Activated T-cell treated with anti-CD3 and anti-CD28 coated beads, Interleukin-2, amount 50 U/mL, for 24 hours (primary cell): ENCODE measurements around the gene C17orf113.

Experiments used
- DNase-seq: peaks from one replicate; pipeline ENCODE4 v3.0.0-alpha.2; 2020
- H3K27ac Mint-ChIP-seq: 2 replicates; pipeline ENCODE4 v1.8.0; 2020; ENCODE audit warnings: mild to moderate bottlenecking, mixed read lengths
- H3K27me3 Mint-ChIP-seq: 2 replicates; pipeline ENCODE4 v1.8.0; 2020; ENCODE audit warnings: mixed read lengths
- H3K36me3 Mint-ChIP-seq: 2 replicates; pipeline ENCODE4 v1.8.0; 2020; ENCODE audit warnings: low read depth, mixed read lengths
- H3K4me1 Mint-ChIP-seq: 2 replicates; pipeline ENCODE4 v1.8.0; 2020; ENCODE audit warnings: low read depth, mixed read lengths
- H3K4me3 Mint-ChIP-seq: 2 replicates; pipeline ENCODE4 v1.8.0; 2020; ENCODE audit warnings: mild to moderate bottlenecking, moderate library complexity, mixed read lengths
- H3K9me3 Mint-ChIP-seq: 2 replicates; pipeline ENCODE4 v1.8.0; 2020; ENCODE audit warnings: mixed read lengths

Gene C17orf113

DNA sequence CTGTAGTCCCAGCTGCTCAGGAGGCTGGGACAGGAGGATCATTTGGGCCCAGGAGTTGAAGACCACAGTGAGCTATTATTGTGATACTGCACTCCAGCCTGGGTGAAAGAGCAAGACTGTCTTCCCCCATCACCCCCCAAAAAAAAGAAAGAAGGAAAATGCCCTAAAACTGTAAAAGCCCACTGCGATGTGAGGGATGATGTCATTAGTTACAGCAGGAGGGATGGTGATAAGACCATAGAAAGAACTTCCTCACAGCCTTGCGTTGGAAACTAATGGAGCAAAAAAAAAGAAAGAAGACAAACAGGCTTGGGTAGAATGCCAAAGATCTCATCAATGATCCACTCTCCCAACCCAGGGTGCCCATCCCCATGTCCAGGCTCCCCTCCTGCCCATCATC lies 29.1 kb upstream of the C17orf113 start:
- H3K9me3 Mint-ChIP-seq: no peaks in the 10 kb centered on the region
- H3K27ac Mint-ChIP-seq: no peak overlapping the region
- no peaks in the 10 kb centered on the region for H3K4me1 Mint-ChIP-seq

DNA sequence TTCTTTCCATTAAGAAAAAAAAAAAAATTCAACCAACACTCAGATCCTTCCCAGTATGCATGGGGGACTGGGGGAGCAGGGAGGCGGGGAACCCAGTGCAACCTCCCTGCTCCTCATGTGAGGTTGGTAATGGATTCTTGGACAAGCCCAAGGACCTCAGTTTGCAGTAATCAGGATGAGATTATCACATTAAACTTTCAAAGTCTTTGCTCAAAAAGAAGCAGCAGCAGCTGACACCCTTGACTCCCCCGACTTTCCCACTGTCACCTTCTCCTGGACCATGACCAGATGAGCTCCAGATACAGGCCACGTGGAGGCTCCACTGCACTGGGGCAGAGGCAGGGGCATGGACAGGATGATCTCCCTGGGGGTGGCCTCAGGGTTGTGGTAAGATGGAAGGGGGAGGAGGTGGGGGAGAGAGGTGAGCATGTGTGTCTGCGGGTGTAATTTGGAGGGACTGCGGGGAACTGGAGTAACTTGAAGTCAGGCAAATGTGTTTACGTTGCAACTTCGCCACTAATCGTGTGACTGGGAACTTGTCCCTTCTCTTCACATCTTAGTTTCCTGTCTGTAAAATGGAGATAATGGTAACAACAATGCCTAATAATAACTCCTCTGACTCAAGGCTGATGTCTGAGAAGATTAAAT lies 28.1 kb upstream of the C17orf113 start:
- no peak overlapping the region for H3K4me3 Mint-ChIP-seq
- no peaks in the 10 kb centered on the region for H3K36me3 Mint-ChIP-seq
- no peaks in the 10 kb centered on the region for H3K9me3 Mint-ChIP-seq
- H3K27ac Mint-ChIP-seq: no peak overlapping the region
- H3K4me1 Mint-ChIP-seq: no peaks in the 10 kb centered on the region
- peaks cover 10% of the 10 kb centered on the region for H3K27me3 Mint-ChIP-seq
- no peak for DNase-seq

More for the DNA sequence above, 29.1 kb upstream of the C17orf113 start:
- peaks cover 2% of the 10 kb centered on the region for H3K27me3 Mint-ChIP-seq
- H3K4me3 Mint-ChIP-seq: no peak overlapping the region
- H3K36me3 Mint-ChIP-seq: no peaks in the 10 kb centered on the region
- no peak for DNase-seq

DNA sequence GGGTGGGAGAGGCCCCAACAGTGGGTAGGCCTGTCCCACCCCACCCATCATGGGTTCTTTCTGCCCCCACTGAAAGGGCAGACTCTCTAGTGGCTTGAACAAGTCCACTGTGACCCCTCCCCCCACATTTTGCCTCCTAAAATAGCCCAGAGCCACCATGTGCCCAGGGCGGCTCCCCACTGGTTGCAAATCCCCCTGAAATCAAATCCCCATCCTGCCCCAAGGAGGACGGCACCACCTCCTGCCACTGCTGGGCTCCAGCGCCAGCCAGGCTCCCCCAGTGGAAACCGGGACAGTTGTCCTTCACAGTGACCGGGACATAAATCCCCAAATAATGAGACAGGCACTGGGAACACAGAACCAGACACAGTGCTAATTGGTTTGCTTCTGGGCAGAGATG lies 27.4 kb upstream of the C17orf113 start:
- H3K4me3 Mint-ChIP-seq: no peak overlapping the region
- no peak overlapping the region for H3K27ac Mint-ChIP-seq
- no peaks in the 10 kb centered on the region for H3K9me3 Mint-ChIP-seq
- peaks cover 17% of the 10 kb centered on the region for H3K27me3 Mint-ChIP-seq
- no peaks in the 10 kb centered on the region for H3K36me3 Mint-ChIP-seq
- peaks cover 2% of the 10 kb centered on the region for H3K4me1 Mint-ChIP-seq
- DNase-seq: no peak

DNA sequence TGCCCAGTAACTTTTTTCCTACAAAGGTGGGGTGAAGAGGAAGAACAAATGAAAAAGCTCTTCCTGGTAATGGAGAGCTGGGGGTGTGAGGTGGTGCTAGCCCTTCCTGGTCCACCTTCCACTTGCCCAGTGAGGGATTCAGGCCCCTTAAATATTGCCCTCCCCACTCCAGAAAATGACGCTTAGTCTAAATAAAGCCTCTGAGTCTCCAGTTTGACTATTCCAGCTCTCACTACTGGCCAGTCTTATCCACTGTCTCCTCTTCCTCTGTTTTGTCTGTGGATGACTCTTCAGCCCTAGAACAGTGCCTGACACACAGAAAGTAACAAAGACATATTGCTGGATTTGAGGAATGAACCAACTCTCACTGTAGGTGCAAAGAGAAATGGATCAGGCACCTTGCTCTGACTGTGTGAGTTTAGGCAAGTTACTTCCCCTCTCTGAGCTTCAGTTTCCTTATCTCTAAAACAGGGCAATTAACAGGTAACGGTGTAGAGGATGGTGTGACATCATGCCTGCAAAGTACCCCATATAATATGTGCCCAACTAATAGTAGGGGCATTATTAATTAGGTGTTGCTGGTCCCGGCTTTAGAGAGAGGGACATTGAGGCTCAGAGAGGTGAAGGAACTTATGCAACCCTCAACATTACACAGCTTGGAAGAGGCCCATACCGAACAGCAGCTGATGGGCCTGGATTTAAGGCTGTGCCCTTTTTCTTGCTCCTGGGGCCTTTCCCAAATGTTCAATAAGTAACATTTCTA lies 26.6 kb upstream of the C17orf113 start:
- H3K9me3 Mint-ChIP-seq: no peaks in the 10 kb centered on the region
- no peak overlapping the region for H3K27ac Mint-ChIP-seq
- no peak overlapping the region for H3K4me3 Mint-ChIP-seq
- H3K4me1 Mint-ChIP-seq: peaks cover 5% of the 10 kb centered on the region
- DNase-seq: no peak
- no peaks in the 10 kb centered on the region for H3K36me3 Mint-ChIP-seq
- peaks cover 20% of the 10 kb centered on the region for H3K27me3 Mint-ChIP-seq

DNA sequence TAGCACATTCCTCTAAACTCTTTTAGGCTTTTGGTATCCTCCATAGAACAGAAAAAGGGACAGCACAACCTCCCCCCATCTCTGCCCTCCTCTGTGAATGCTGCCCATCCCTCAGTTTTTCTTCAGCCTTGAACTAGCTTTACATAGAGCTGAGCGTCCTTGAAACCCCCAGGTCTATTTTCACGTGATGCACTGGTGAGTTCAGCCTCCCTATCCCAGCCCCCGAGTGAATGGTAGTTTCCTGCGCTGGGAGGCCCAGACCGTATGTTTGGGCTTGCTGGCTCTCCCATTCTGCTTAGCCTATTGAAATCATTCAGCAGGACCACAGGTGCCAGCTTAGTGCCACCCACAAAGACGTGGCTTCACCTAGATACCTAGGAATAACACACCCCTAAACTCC lies 25.4 kb upstream of the C17orf113 start:
- H3K27ac Mint-ChIP-seq: no peak overlapping the region
- no peak for DNase-seq
- H3K36me3 Mint-ChIP-seq: no peaks in the 10 kb centered on the region
- peaks cover 30% of the 10 kb centered on the region for H3K27me3 Mint-ChIP-seq
- H3K9me3 Mint-ChIP-seq: no peaks in the 10 kb centered on the region
- H3K4me3 Mint-ChIP-seq: no peak overlapping the region
- peaks cover 10% of the 10 kb centered on the region for H3K4me1 Mint-ChIP-seq

DNA sequence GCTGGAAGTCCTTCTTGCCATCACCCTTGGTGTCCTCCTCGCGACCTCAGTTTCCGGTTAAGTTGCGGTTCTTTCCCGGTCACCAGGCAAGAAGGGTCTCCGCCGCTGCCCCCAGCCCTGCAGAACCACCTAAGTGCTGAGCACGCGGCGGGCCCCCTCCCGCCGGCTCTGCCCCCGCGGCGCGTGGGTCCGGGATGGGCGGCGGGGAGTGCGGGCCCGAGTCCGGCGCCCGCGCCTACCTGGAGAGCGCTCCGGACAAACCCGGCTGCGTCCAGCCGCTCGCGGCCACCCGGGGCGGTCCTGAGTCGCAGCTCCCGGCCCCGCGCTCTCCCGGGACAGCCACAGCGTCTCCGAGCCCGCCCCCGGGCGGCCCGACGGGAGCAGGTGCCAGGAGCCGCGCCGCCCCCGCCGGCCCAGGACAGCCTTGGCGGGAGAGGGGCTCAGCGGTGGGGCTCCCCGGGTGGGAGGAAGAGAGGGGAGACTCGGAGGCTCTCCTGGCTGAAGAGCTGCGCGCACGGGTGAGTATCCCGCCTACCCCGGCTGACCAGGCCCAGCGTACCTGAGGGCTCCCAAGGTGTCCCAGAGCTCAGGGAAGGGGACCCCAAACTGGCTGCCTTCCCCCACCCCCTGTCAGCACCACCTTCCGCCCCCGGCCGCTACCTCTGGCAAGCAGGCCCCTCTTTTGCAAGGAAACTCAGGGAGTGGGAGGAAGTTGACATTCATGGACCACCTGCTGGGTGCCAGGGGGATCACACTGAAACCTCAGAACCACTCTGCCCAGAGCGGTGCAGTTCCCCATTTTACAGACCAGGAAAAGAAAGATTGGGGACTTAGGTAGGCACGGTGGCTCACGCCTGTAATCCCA lies 22.2 kb upstream of the C17orf113 start:
- DNase-seq: peak; percentile 37
- Mint-ChIP-seq H3K27ac (no peak overlapping the region), H3K4me1 (peaks cover 10% of the 10 kb centered on the region), H3K36me3 (no peaks in the 10 kb centered on the region), H3K27me3 (peaks cover 33% of the 10 kb centered on the region), H3K9me3 (no peaks in the 10 kb centered on the region), H3K4me3 (peak overlapping the region; percentile 61)

DNA sequence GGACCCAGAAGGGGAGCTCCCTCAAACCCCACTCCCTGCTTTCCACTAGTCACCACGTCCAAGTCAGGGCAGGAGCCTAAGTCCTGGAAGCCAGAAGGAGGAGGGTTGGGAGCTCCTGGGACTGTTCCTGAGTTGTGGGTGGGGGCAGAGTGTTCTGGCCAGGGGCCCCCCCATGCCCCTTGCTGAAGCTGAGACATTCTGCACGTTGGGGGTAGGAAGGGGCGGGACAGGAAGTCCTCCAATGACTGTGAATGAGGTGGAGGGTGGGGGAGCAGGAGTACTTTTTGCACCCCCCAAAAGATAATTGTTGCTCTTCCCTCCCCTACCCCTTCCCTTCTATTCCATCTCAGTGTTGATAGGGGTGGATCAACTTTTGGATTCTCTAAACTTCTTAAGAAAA lies 21.4 kb upstream of the C17orf113 start:
- Mint-ChIP-seq H3K36me3 (no peaks in the 10 kb centered on the region), H3K4me1 (peaks cover 10% of the 10 kb centered on the region), H3K9me3 (no peaks in the 10 kb centered on the region), H3K27ac (no peak overlapping the region), H3K27me3 (peaks cover 33% of the 10 kb centered on the region), H3K4me3 (peak overlapping the region; percentile 61)
- no peak for DNase-seq

DNA sequence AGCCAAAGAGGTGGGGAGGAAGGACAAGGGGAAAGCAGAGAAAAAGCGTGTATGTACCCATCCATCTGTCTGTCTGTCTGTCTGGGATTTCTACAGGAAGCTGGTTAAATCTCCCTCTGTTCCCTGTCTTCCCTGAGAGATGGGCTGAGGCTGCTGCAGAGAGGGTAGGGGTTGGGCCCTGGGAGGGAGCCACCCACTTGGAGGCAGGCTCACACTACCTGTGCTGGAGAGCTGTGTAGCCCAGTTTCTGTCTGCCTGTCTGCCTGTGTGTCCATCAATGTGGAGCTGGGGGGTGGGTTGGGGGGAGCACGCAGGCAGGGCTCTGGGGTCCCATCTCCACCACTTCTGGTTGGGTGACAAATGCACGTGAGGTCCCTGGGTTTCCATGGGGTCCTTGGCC lies 18.6 kb upstream of the C17orf113 start:
- H3K36me3 Mint-ChIP-seq: no peaks in the 10 kb centered on the region
- no peak for DNase-seq
- H3K27ac Mint-ChIP-seq: no peak overlapping the region
- peaks cover 29% of the 10 kb centered on the region for H3K27me3 Mint-ChIP-seq
- H3K9me3 Mint-ChIP-seq: no peaks in the 10 kb centered on the region
- peaks cover 22% of the 10 kb centered on the region for H3K4me1 Mint-ChIP-seq
- H3K4me3 Mint-ChIP-seq: no peak overlapping the region

DNA sequence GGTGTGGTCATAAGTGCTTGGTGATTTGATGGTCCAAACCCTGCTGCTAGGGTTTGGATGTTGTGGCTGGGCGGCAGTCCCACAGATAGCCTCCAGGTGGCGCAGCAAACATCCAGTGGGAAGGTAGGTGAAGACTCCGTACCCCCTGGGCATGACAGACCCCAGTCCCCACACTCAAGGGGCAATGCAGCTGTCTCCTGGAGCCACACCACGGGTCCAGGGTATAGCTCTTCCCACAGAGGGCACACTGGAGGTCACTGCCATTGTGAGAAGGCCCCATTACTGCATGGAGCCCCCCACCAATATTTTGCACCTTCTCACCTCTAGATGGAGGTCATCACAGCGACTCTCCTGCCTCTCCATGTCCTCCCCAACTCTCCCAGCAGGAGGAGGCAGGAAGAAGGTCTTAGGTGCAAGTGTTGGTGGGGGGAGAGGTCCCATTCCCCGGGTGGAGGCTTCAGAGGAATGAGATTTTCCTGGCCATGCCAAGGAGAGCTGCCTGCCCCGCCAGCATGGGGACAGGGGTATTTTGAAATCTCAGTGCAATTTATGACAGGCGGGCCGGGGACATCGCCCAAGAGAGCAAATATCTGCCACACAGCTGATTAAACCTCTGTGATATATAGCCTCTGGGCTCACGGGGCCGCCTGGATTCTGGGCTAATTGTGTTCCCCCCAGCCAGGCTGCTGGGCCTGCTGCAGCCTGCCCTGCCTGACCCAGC lies 17.1 kb upstream of the C17orf113 start:
- no peaks in the 10 kb centered on the region for H3K9me3 Mint-ChIP-seq

DNA sequence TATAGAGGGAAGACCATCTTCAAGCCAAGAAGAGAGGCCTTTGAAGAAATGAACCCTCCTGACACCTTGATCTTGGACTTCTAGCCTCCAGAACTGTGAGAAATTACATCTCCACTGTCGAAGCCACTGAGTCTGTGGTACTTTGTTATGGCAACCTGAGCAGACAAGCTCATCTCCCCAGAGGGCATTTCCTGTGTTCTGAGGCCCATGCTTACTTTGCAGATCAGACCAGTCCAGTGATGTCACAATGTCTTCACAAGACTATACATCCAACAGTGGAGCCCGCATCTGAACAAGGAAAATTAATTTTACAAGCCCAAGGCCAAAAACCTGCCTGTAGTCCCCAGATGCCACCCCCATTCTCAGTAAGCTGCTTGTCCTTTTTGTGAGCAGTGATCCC lies 14.8 kb upstream of the C17orf113 start:
- H3K27ac Mint-ChIP-seq: no peak overlapping the region
- H3K4me1 Mint-ChIP-seq: peaks cover 21% of the 10 kb centered on the region
- no peak overlapping the region for H3K4me3 Mint-ChIP-seq
- no peaks in the 10 kb centered on the region for H3K36me3 Mint-ChIP-seq
- DNase-seq: no peak
- no peaks in the 10 kb centered on the region for H3K9me3 Mint-ChIP-seq
- H3K27me3 Mint-ChIP-seq: no peaks in the 10 kb centered on the region

More for the DNA sequence above, 17.1 kb upstream of the C17orf113 start:
- Mint-ChIP-seq H3K27ac (no peak overlapping the region), H3K36me3 (no peaks in the 10 kb centered on the region), H3K4me1 (peaks cover 28% of the 10 kb centered on the region), H3K4me3 (no peak overlapping the region), H3K27me3 (peaks cover 16% of the 10 kb centered on the region)
- DNase-seq: peak; percentile 83

DNA sequence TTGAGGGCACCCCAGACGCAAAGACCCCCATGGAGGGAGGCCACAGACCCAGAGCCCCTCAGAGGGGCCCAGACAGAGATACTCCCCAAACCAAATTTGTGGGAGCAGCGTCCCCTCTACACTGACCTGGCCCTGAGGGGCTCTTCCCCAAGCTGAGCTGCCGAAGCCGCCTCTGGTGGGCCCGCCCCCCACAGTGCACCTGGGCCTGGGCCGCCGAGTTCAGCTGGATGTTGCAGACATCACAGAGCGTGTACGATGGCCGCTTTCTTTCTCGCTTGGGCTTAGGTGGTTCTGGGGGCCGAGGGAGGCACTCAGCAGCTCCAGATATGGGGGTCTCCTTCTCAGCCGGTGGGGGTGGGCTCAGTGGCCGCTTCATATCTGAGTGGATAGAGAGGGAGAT lies 12.3 kb upstream of the C17orf113 start:
- Mint-ChIP-seq H3K9me3 (no peaks in the 10 kb centered on the region), H3K27ac (no peak overlapping the region), H3K27me3 (no peaks in the 10 kb centered on the region), H3K4me3 (no peak overlapping the region), H3K4me1 (peaks cover 21% of the 10 kb centered on the region), H3K36me3 (no peaks in the 10 kb centered on the region)
- DNase-seq: no peak

DNA sequence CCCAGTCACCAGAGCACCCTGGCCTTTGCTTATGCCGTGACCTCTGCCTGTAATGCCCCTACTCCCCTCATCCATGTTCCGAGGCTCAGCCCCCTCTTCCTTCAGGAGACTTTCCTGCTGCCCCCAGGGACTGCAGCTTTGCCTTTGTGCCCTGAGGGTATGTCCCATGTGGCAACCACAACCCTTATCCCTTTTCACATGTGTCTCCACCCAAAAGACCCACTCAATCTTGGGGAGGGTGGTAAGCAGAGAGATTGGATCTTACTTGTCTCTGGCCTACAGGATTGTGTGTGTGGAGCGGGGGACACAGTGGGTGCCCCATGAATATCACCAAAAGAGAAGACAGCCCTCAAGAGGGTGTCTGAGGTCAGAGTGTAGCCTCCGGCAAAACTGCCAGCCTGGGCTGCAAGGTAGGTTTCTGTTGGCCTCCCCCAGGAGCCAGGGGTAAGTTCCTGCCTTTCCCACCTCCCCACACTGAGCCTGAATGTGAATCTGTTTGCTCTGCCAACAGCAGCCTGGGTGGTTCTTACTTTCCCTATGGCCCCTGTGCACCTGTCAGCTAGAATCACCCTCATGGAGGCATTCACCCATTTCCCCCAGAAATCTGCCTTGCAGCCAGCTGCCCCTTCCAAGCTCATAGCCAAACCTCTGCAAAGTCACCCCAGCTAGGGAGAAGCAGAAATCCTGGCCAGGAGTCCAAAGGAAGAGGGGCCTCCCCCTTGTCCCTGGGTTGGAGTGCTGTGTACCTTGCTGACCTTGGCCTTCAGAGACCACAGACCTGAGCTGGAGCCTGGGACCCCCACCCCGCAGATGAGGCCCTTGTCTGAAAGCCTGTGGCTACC lies 11.5 kb upstream of the C17orf113 start:
- Mint-ChIP-seq H3K36me3 (no peaks in the 10 kb centered on the region), H3K9me3 (no peaks in the 10 kb centered on the region), H3K4me3 (no peak overlapping the region), H3K27me3 (no peaks in the 10 kb centered on the region), H3K4me1 (peaks cover 21% of the 10 kb centered on the region), H3K27ac (no peak overlapping the region)
- DNase-seq: no peak

DNA sequence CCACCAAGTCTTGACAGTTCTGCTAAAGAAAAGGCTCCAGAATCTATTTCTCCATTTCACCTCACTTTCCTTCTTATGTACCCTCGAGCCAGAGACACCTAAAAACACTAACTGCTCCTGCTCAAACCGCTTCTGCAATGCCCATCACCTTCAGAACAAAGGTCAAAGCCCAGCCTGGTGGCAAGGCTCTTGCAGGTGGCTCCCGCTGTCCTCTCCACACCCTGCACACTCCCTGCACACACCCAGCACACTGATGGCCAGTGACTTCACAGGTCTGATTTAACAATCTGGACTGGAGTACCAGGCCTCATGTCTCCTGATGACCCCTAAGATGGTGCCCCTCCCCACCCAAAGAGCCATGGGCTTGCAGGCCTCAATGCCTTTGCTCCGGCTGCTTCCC lies 9.8 kb upstream of the C17orf113 start:
- Mint-ChIP-seq H3K27me3 (peaks cover 10% of the 10 kb centered on the region), H3K27ac (no peak overlapping the region), H3K4me1 (peaks cover 24% of the 10 kb centered on the region), H3K36me3 (no peaks in the 10 kb centered on the region), H3K4me3 (no peak overlapping the region), H3K9me3 (no peaks in the 10 kb centered on the region)
- no peak for DNase-seq
